ENCODE results near the gene CLDN11.
A peak's percentile ranks its signal among the peaks of the same experiment; 100 is the strongest.

CLDN11 gene

DNA sequence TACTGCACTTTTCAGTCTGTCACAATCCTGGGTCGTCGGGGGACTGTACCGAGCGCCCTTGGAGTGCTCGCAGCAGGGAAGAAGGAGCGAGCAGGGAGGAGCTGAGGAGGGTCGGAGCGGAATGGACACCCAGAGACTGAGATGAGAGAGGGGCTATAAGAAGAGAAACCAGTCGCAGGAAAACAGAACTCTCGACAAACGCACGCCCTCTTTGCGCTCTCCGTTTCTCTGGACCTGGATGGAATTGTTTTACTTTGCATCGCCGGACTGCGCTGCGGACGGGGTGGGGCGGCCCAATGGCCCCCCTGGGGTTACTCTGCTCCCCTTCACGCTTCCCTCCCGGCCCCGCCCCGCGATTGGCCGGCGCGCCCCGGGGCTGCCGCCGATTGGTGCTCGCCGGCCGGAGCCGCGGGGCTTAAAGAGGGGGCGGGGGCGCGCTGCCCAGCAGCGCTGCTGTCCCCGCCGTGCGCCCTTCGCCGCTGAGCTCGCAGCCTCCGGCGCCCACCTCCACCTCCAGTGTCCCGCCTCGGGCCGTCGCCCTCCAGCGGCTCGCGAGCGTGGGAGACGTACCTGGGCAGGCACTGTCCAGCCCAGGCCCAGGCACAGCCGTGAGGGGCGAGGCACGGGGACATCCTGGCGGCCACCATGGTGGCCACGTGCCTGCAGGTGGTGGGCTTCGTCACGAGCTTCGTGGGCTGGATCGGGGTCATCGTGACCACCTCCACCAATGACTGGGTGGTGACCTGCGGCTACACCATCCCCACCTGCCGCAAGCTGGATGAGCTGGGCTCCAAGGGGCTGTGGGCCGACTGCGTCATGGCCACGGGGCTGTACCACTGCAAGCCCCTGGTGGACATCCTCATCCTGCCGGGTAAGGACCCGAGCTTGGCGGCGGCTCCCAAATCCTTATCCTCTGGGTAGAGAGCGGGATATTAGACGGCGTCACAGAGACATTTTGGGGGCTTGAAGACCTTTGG is at the start of gene CLDN11:
CLDN11 (plus strand) TSS at position 447 of the 977 bp plus-strand sequence; CDS start at position 646, 199 bp downstream.
- DNase-seq, result no peak

DNA sequence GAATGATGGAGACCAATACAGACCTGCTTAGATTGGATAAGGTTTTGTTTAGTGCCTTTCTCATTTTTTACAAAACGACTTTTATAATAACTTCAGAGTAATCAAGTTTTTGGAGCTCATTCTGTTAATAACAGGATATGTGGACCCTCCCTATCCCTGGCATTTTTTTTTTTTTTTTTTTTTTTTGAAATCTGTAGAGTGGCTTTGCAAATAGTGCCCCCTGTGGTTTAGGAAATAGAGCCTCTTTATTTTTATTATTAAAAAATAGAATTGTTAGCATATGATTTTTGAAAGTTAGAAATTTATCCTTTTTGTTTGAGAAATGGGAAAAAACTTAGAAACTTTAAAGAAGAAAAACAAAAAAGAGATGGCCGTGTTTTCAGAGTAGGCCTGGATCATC is 49.7 kb upstream of the CLDN11 start:
- DNase-seq, result no peak

- DNase-seq, result no peak
These were observed 46.3 kb upstream of the CLDN11 start for GRCh38 chr3:170372190-170372879.

DNA sequence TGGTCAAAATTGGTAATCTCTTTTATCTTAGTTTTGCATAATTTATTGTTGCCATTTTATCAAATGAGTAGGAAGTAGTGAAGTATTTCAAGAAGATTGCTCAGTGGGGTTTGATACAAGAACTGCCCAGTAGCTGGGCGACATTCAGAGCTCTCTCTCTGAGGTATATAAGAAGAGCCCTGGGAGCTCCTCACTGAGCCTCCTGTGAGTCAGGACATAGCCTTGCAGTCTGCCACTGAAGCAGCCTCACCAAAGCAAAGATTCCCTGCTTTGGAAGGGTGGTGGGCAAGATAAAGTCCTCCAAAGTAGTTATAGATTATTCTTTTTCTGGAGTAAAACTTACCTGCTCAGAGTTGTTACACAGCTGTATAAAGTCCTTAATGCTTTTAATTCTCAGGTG is 35.1 kb upstream of the CLDN11 start:
- DNase-seq, result no peak

DNA sequence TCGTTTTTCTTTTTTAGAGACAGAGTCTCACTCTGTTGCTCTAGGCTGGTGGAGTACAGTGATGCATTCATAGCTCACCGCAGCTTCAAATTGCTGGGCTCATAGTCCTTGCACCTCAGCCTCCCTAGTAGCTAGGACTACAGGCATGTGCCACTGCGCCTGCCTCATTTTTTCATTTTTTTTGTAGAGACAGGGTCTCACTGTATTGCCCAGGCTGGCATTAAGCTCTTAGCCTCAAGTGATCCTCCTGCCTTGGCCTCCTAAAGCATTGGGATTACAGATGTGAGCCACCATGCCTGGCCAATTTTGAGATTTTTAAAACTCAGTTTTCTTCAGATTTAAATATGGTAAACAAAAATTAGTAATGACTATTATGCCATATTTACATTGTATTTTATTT is 32.2 kb upstream of the CLDN11 start:
- no peak for DNase-seq

GRCh38 chr3:170387950-170388349 is 30.7 kb upstream of the CLDN11 start:
- DNase-seq, result no peak

DNA sequence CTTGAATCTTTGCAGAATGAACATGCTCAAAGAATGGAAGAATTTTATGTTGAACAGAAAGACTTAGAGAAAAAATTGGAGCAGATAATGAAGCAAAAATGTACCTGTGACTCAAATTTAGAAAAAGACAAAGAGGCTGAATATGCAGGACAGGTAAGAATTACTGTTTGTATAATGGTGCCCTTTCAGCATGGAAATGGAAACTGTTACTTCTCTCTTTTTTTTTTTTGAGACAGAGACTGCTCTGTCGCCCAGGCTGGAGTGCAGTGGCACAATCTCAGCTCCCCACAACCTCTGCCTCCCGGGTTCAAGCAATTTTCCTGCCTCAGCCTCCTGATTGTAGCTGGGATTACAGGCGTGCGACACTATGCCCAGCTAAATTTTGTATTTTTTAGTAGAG is 27.6 kb upstream of the CLDN11 start:
- no peak for DNase-seq

- no peak for DNase-seq
These were observed 21.0 kb upstream of the CLDN11 start for GRCh38 chr3:170397685-170398084.

GRCh38 chr3:170405101-170405500 is 13.6 kb upstream of the CLDN11 start:
- DNase-seq, result no peak

DNA sequence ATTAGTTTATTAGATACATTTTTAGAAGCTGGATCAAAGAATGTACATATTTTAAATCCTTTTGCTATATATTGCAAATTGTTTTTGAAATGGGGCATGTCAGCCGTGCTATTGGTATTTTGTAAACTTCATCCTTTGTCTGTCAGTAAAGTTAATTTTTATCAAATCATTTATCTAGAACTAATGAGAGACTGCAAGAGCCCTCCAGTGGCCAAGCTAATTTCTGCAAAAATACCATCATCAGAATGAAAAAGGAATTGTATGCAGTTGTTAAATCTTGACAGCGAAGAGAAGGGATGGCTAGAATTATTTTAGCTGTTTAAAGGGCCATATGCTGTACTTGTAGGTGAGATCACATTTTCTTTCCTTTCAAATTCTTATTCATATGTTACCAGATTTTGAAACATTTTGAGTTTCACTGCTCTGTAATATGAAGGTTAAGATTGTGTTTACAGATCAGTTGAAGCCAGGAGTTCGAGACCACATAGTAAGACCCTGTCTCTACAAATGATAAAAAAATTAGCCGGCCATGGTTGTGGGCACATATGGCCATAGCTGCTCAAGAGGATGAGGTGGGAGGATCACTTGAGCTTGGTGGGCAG is 8.1 kb upstream of the CLDN11 start:
- no peak for DNase-seq

- DNase-seq, result no peak
These were observed 5.4 kb upstream of the CLDN11 start for GRCh38 chr3:170413291-170413690.

GRCh38 chr3:170414202-170414663 is 4.4 kb upstream of the CLDN11 start:
- peak; percentile 10 for DNase-seq

DNA sequence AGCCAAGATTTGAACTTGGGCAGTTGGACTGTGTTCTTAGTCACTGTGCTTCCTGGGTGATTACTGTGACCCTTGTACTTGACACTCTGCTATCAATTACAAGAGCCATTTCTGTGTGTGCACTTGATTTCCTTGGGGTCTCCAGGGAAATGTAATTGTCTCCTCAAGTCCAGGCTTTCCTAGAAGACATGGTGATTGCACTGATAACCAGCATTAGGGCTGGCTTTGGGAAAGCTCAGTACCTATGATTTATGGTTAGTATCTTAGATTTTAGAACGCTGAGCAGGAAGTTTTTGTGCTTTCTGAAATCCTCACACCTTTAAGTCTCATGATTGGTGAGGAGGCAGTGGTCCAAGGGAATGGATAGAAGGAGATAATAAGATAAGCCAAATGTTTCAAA is 1.6 kb upstream of the CLDN11 start:
- no peak for DNase-seq

DNA sequence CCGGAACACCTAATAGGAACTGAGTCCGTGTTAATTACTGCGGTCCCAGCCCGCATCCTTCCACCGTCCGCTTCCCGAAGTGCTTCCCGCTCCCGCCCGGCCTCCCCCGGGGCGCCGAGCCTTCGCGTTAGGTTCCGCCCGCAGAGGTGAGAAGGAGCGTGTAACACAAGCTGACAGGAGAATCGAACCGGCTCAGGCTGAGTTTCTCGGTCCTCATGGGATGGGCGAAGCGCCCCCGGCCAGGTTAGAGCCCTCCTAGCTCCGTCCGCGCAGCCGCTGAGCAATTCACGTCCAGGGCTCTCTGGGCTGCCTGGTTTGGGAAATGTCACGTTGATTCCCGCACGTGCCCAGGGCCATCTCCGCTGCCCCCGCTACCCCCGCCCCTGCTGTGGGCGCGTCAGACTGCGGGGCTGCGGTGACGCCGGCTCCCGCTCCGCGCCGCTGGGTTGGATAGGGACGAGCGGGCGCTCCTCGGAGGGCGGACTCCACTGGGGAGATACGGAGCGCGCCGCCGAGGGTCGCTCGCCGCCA is 954 bp downstream of the CLDN11 start:
- DNase-seq, result no peak

DNA sequence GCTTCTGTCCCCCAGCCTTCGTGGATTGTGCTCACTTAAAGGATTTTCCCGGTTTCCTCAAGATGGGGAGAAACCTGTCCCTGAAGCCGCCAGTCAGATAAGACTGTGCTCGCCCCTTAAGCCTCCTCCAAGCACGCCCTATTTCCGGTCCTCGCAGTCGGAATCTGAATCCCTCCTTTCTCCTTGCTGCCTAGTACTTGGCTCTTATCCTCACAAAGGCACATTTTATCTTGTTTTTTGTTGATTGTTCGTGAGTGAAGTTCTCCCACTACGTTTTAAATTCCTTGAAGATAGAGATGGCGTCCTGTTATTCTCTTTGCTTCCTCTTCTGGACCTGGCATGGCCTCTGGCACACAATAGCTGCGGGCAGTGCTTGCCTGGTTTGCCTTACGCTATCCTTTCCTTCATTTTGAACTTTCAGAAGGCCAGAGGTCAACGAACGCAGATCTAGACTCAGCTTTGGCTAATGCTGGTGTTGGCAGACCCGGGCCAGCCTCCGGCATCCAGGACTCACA is 1.7 kb downstream of the CLDN11 start:
- DNase-seq, result no peak

DNA sequence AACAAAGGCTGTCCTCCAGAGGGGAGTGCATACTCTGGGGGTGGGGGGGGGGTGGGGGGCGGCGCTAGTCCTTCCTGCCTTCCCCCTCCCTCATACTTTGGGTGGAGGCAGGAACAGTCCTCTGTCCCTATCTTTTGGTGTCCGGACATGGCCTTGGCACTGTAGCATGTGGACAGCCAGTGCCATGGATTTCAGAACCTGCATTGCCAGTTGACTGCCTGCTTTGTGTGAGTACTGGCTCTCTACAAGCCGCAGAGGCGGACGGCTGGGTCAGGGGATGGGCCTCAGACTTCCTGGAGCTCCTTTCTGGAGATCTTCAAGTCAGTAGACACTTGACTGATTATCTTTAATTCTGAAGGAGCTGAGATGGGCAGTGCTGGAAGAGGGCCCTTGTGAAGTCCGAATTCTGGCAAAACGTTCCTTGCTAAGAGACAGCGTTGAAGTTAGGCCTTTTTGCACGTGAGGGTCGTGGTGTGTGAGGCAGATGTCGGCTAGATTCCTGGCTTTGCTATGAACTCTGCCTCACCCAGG is 2.5 kb downstream of the CLDN11 start:
- DNase-seq, result no peak

- no peak for DNase-seq
These were observed 3.1 kb downstream of the CLDN11 start for GRCh38 chr3:170421758-170422157.

GRCh38 chr3:170423001-170423615 is 4.4 kb downstream of the CLDN11 start:
- DNase-seq, result no peak

GRCh38 chr3:170424879-170425278 is 6.2 kb downstream of the CLDN11 start:
- DNase-seq, result no peak

GRCh38 chr3:170425491-170426239 is 7.0 kb downstream of the CLDN11 start:
- no peak for DNase-seq

DNA sequence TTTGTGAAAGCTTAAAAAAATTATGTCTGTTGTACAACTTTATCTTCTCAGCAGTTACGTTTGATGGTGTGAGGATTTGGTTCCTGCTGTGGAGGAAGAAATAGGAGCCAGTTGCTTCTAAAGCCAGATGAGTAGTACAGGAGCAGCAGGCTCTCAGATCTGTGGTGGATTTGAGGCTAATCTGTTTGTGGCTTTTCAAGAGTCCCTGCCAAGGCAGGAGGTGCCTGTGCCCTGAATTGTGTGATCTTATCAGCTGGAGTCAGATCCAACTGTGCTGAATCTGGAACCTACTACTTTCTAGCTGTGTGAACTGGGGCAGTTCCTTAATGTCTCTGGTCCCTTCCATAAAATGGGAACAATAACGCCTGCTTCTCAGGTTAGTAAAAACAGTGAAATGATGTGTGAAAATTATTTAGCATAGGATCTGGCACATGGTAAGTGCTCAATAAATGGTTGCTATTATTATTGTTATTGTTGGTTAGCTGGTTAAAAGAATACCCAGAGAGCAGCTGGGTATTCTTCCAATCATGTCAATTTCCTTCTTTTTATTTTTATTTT is 7.7 kb downstream of the CLDN11 start:
- no peak for DNase-seq
